GM19351 (cell line): ENCODE results near the gene CDC42EP2.

Experiments
- ATAC-seq: cut with Tn5 transposase; IDR thresholded peaks from one replicate; pipeline ENCODE4 v1.9.1; 2021; ENCODE audit warnings: mild to moderate bottlenecking, moderate library complexity; ENCODE audit not compliant: unreplicated experiment

CDC42EP2 gene

GRCh38 chr11:65297026-65297672 lies 17.5 kb upstream of the CDC42EP2 start:
- no peak for ATAC-seq

DNA sequence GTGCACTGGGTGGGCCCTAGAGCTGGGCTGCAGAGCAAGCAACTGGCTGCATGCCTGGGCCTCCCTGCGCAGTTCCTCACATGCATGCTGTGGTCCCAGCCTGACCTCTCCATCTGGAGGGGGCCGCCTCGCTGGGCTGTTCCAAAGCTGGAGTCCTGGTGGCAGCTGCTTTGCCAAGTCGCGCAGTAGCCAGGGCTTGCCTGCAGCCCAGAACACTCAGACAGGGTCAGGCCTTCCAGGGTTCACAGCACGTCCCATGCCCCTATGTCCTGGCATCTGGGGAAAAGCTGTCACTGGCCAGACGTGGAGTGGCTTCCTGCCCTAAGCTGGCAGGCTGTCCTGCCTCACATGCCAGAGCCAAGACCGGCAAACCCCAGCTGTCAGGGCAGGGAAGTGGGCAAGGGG lies 16.5 kb upstream of the CDC42EP2 start:
- ATAC-seq: no peak

GRCh38 chr11:65298655-65299179 lies 15.9 kb upstream of the CDC42EP2 start:
- no peak for ATAC-seq

GRCh38 chr11:65300621-65301275 lies 13.9 kb upstream of the CDC42EP2 start:
- ATAC-seq: no peak

DNA sequence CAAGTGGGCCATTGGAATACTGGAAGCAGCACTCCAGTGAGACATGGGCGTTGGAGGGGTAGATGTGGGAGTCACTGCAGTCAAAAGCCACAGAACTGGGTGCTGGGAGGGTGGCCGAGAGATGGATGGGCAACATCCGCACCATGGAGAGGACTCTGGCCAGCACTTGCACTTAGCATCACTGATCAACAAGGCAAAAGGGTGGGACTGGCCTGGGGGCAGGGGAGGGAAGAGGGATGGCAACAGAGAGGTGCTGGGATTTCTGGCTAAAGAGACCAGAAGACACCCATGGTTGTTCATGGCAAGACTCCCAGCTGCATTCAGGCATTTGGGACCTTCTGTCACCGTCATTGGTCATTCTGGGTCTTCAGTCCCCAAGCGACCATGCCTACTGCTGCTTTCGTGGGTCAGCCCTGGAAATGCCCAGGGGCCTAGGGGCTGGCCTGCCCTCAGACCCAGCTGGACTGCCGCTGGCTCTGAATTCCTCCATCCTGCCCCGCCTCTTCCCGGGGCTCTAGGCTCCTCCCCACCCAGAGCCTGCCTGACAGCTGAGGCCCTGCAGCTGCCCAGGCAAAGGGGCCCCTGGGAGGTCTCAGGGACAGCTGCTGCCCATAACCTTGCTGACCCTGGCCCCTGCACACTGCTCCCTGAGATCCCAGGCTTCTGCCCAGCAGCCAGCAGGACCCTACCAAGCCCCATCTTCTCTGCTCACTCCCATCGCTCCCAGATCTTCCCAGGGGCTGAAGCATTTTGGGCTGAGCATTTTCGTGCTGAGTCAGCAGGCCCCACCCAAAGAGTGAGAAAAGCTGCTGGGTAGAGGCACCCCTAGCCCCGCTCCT lies 13.0 kb upstream of the CDC42EP2 start:
- no peak for ATAC-seq

DNA sequence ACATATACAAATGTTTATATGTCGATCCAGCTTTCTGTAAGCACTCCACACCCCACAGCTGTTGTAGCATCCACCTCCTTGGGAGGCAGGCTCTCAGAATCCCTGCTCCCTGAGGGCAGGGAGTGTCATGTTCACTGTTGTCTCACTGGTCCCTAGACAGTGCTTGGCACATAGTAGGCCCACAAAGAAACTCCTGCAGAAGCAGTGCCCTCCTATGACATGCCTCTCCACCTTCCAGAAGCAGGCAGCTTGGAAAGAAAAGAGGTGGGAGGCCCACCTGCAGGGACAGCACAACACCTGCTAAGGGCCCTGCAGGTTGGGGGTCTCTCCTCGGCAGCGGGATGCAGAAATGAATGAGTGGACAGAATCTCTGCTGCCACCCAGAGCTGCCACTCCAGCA lies 11.1 kb upstream of the CDC42EP2 start:
- no peak for ATAC-seq

- no peak for ATAC-seq
Observed at GRCh38 chr11:65304110-65304509, 10.6 kb upstream of the CDC42EP2 start.

DNA sequence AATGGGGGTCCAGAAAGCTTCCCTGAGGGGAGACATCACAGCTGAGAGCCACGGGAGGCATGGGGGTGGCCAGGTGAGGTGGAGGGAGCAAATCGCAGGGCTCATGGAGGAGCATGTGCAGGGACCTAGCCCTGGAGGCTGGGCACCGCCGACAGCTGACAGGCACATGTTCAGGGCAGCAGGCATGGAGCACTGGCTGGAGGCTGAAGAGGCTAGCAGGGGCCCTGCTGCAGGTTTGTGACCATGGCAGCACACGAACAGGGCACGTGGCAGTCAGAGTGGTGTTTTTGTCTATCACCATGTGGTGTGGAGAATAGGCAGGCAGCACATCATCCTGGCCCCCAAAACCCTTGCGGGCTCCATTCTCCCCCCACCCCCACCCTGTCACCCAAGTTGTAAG lies 10.1 kb upstream of the CDC42EP2 start:
- ATAC-seq: no peak

GRCh38 chr11:65305501-65306268 lies 9.0 kb upstream of the CDC42EP2 start:
- no peak for ATAC-seq

DNA sequence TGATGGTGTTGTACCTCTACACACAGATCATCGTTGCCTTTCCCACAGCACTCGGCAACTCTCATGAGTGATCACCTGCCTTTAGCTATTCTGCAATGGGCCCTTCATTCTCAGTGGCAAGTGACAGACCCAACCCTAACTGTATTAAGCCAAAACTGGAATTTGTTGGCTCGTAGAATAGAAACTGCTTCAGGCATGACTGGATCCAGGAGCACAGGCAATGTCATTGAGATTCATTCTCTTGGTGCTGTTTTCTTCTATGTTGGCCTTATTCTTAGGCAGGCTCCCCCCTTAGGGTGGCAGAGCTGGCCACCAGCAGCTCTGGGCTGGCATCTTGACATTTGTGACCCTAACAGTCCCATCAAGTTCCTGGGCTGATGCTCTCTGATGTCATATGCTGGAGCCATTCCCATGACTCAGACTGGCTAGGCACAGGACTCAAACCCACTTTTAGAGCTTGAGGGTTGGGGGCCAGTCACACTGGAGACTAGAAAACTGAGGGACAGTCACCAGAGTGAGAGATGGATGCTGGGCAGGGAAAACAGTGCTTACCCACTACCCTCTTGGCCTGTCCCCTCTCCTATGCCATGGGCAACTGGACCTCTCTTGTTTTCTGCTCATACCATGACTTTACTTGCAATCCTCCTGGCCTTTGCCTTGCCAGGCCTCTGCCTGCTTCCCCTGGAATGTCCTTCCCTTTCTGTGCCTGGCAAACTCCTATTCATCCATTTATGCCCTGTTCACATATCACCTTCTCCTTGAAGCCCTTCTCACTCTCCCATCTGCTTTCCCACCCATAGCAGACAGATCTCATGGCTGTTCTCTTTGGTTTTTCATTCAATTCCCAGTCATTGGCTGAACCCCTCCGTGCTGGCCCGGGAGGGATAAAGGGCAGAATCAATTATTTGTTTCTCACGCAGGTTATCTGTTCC lies 7.1 kb upstream of the CDC42EP2 start:
- no peak for ATAC-seq

DNA sequence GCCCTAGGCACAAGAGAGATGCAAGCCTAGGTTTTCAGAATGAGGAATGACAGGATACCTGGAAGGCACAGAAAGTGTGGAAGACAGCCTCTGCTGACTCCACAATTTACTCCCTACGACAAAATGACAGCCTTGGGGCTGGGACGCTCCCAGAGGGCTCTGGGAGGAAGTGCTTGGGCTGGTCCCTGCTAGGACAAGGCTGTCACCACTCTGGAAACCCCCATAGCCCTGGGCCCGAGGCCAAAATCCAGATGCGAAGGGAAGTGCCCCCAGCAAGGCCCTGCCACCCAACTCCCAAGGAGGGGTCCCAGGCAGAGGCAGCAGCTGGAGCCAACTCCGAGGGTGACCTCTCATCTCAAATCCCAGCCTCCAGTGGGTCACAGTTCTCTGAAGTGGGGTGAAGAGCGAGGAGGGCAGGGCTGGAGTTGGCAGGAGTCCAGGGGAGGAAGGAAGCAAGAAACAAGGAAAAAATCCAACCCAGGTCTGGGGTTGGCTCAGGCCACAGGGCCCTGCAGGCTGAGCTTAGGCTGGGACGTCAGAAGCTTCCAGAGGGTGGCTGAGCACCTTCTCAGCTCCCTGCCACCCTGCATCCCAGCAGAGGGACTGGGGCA lies 6.3 kb upstream of the CDC42EP2 start:
- no peak for ATAC-seq

GRCh38 chr11:65309006-65309405 lies 5.7 kb upstream of the CDC42EP2 start:
- no peak for ATAC-seq

DNA sequence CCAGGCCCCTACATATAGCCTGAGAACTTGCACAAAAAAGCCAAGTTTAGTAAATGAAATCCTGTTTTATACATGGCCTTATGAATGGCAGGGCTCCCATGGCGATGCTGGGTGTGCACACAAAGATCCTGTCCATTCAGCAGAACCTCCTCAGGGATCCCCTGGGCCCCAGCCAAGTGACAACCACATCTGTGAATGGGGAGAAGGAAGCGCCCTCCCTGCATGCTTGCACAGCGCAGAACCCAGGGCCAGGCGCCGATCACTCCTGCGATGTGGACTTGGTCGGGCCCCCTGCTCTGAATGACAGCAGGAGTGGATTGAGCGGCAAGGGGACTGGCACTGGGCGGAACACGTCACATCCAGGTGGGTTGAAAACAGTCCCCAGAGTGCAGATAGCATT lies 4.5 kb upstream of the CDC42EP2 start:
- no peak for ATAC-seq

GRCh38 chr11:65310736-65311135 lies 3.9 kb upstream of the CDC42EP2 start:
- no peak for ATAC-seq

DNA sequence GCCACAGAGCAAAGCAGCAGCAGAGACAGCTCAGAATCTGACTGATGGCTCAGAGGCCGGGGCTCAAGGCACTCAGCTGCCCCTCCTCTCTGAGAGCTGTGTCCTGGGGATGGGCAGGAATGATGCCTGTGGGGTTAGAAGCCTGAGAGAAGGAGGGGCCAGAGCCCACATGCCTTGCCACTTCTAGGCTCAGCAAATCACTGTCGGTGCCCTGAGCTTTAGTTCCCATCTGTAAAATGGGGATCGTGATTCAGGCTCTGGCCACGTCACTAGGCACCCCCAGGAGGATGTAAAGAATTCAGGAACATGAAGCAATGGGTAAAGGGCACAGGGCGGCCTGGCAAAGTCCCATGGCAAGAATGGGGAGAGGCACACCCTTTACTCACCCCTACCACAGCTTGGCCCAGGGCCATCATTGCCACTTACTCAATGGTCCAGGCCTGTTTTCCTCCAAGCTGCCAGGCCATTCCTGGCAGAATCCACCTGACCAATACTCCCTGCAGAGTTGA lies 3.4 kb upstream of the CDC42EP2 start:
- ATAC-seq: no peak

GRCh38 chr11:65315204-65315865 lies 669 bp downstream of the CDC42EP2 start:
- no peak for ATAC-seq

DNA sequence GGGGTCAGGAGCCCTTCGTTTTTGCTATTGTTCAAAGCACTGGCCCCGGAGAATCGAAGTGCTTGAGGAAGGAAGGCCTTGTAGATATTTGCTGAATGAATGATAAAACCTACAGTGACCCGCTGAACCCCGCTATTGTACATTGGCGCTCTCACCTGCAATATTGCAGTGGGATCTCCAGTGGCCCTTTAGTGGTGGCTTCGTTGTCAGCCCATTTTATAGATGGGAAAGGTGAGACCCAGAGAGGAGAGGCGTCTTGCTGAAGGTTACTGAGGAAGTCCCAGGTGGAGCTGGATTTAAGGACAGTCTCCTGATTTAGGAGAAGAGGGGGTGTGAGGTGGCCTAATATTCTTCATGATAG lies 1.2 kb downstream of the CDC42EP2 start:
- no peak for ATAC-seq

- no peak for ATAC-seq
Observed at GRCh38 chr11:65316227-65317024, 1.8 kb downstream of the CDC42EP2 start.
